HEK293 (cell line): ENCODE measurements around the gene KRTAP5-2.

Experiments
- GLI4 ChIP-seq: fragments of 450-650 bp; formaldehyde crosslinking; IDR thresholded peaks from 2 replicates; pipeline ENCODE4 v1.5.1; 2016; ENCODE audit warnings: missing biosample characterization, missing genetic modification characterization
- ZNF704 ChIP-seq: fragments of 450-650 bp; formaldehyde crosslinking; IDR thresholded peaks from 2 replicates; pipeline ENCODE4 v1.5.1; 2016; ENCODE audit warnings: missing biosample characterization, missing genetic modification characterization
- ZSCAN5A ChIP-seq: fragments of 450-650 bp; formaldehyde crosslinking; IDR thresholded peaks from 2 replicates; pipeline ENCODE4 v1.5.1; 2016; ENCODE audit warnings: missing biosample characterization, missing genetic modification characterization

KRTAP5-2 gene

GRCh38 chr11:1547467-1548098 lies 50.5 kb downstream of the KRTAP5-2 start (continued):
- TF ChIP-seq ZSCAN5A (tag by site-specific recombination) (no peak), ZNF704 (tag by site-specific recombination) (no peak), GLI4 (no peak)
